HUES64 (cell line): ENCODE data around the gene PGAP3.
"Not testable (repeated sequence)": the region's sequence is repeated elsewhere in the genome, so short reads cannot be mapped to it uniquely, and the experiment has no call there.

ENCODE experiments used
- H3K27ac ChIP-seq: 2 replicates; pipeline ENCODE4 v1.7.0; 2013; ENCODE audit warnings: low read depth, low read length, inconsistent platforms
- H3K27me3 ChIP-seq: 2 replicates; pipeline ENCODE4 v1.6.1; 2013; ENCODE audit warnings: mild to moderate bottlenecking, low read length; ENCODE audit not compliant: insufficient read depth
- H3K36me3 ChIP-seq: 2 replicates; pipeline ENCODE4 v1.6.1; 2013; ENCODE audit warnings: mild to moderate bottlenecking, low read length; ENCODE audit not compliant: insufficient read depth
- H3K4me1 ChIP-seq: 2 replicates; pipeline ENCODE4 v1.6.1; 2013; ENCODE audit warnings: mild to moderate bottlenecking, low read length, moderate library complexity; ENCODE audit not compliant: insufficient read depth
- H3K4me3 ChIP-seq: 2 replicates; pipeline ENCODE4 v1.5.1; 2013; ENCODE audit warnings: mild to moderate bottlenecking, low read length, moderate library complexity
- H3K9ac ChIP-seq: 2 replicates; pipeline ENCODE4 v1.6.1; 2013; ENCODE audit warnings: mild to moderate bottlenecking, low read depth, low read length
- H3K9me3 ChIP-seq: 2 replicates; pipeline ENCODE4 v1.6.1; 2013; ENCODE audit warnings: low read depth, low read length; ENCODE audit not compliant: insufficient read depth
- WGBS: fragments of 150-250, 120-280 bp; methylation state at CpG from one replicate; pipeline ENCODE4 v1.1.7; 2013; ENCODE audit warnings: missing lambda C conversion rate; 5-methylcytosine and 5-hydroxymethylcytosine counted together

Gene PGAP3

GRCh38 chr17:39725923-39726322 is 38.1 kb upstream of the PGAP3 start:
- H3K36me3 ChIP-seq, result peaks cover 60% of the 10 kb centered on the region
- H3K27ac ChIP-seq, H3K4me1 ChIP-seq, H3K9me3 ChIP-seq, H3K9ac ChIP-seq, H3K27me3 ChIP-seq, H3K4me3 ChIP-seq: not testable (repeated sequence)
- no CpG with 5 or more reads among the region's 1 CpG for WGBS

GRCh38 chr17:39724731-39725130 is 36.9 kb upstream of the PGAP3 start:
- no peak overlapping the region for H3K4me3 ChIP-seq
- no peak overlapping the region for H3K9ac ChIP-seq
- H3K27me3 ChIP-seq, result no peaks in the 10 kb centered on the region
- 98% methylated on average over 13 of the region's 13 CpGs for WGBS
- no peaks in the 10 kb centered on the region for H3K9me3 ChIP-seq
- no peak overlapping the region for H3K27ac ChIP-seq
- H3K36me3 ChIP-seq, result peaks cover 68% of the 10 kb centered on the region
- H3K4me1 ChIP-seq, result no peaks in the 10 kb centered on the region; the same call in none of the 2 replicates

- Histone ChIP-seq H3K4me3 (no peak overlapping the region), H3K36me3 (peaks cover 77% of the 10 kb centered on the region), H3K9me3 (no peaks in the 10 kb centered on the region), H3K27ac (no peak overlapping the region), H3K9ac (no peak overlapping the region), H3K4me1 (no peaks in the 10 kb centered on the region), H3K27me3 (no peaks in the 10 kb centered on the region)
- WGBS, result 82% methylated on average over 34 of the region's 34 CpGs
These were observed 35.4 kb upstream of the PGAP3 start for GRCh38 chr17:39722965-39723848.

- Histone ChIP-seq H3K27me3 (no peaks in the 10 kb centered on the region), H3K4me3 (no peak overlapping the region), H3K27ac (no peak overlapping the region), H3K9ac (no peak overlapping the region), H3K4me1 (no peaks in the 10 kb centered on the region), H3K9me3 (no peaks in the 10 kb centered on the region), H3K36me3 (peaks cover 77% of the 10 kb centered on the region)
- WGBS, result 96% methylated on average over 6 of the region's 6 CpGs
These were observed 34.2 kb upstream of the PGAP3 start for GRCh38 chr17:39722104-39722503.

- no peaks in the 10 kb centered on the region for H3K27me3 ChIP-seq
- H3K9me3 ChIP-seq, result no peaks in the 10 kb centered on the region
- no peaks in the 10 kb centered on the region for H3K4me1 ChIP-seq
- H3K4me3 ChIP-seq, result no peak overlapping the region
- WGBS, result 94% methylated on average over 7 of the region's 7 CpGs
- H3K36me3 ChIP-seq, result peaks cover 76% of the 10 kb centered on the region
- H3K27ac ChIP-seq, result no peak overlapping the region
- no peak overlapping the region for H3K9ac ChIP-seq
These were observed 31.9 kb upstream of the PGAP3 start for GRCh38 chr17:39719563-39720355.

GRCh38 chr17:39717660-39718059 is 29.8 kb upstream of the PGAP3 start:
- Histone ChIP-seq H3K36me3 (peaks cover 85% of the 10 kb centered on the region), H3K4me3 (no peak overlapping the region), H3K9ac (no peak overlapping the region), H3K4me1 (no peaks in the 10 kb centered on the region), H3K9me3 (no peaks in the 10 kb centered on the region), H3K27ac (no peak overlapping the region), H3K27me3 (no peaks in the 10 kb centered on the region)
- WGBS, result 98% methylated on average over 6 of the region's 6 CpGs

GRCh38 chr17:39716879-39717536 is 29.2 kb upstream of the PGAP3 start:
- Histone ChIP-seq H3K9me3 (no peaks in the 10 kb centered on the region), H3K27ac (no peak overlapping the region), H3K4me1 (no peaks in the 10 kb centered on the region), H3K36me3 (peaks cover 89% of the 10 kb centered on the region), H3K27me3 (no peaks in the 10 kb centered on the region), H3K4me3 (no peak overlapping the region), H3K9ac (no peak overlapping the region)
- WGBS, result 93% methylated on average over 11 of the region's 11 CpGs

- 96% methylated on average over 15 of the region's 15 CpGs for WGBS
- H3K36me3 ChIP-seq, result peaks cover 89% of the 10 kb centered on the region
These were observed 28.4 kb upstream of the PGAP3 start for GRCh38 chr17:39716073-39716818.

GRCh38 chr17:39715375-39716072 is 27.7 kb upstream of the PGAP3 start:
- H3K9me3 ChIP-seq, result no peaks in the 10 kb centered on the region
- 96% methylated on average over 18 of the region's 18 CpGs for WGBS
- peaks cover 96% of the 10 kb centered on the region for H3K36me3 ChIP-seq
- no peak overlapping the region for H3K9ac ChIP-seq
- H3K27ac ChIP-seq, result no peak overlapping the region
- H3K27me3 ChIP-seq, result no peaks in the 10 kb centered on the region
- no peak overlapping the region for H3K4me3 ChIP-seq
- H3K4me1 ChIP-seq, result no peaks in the 10 kb centered on the region

More at GRCh38 chr17:39716073-39716818, 28.4 kb upstream of the PGAP3 start:
- Histone ChIP-seq H3K4me1 (no peaks in the 10 kb centered on the region), H3K27me3 (no peaks in the 10 kb centered on the region), H3K27ac (no peak overlapping the region), H3K9ac (no peak overlapping the region), H3K9me3 (no peaks in the 10 kb centered on the region), H3K4me3 (no peak overlapping the region)

- Histone ChIP-seq H3K9ac (no peak overlapping the region), H3K4me3 (no peak overlapping the region), H3K36me3 (peaks cover 96% of the 10 kb centered on the region), H3K27me3 (no peaks in the 10 kb centered on the region), H3K27ac (no peak overlapping the region), H3K4me1 (no peaks in the 10 kb centered on the region), H3K9me3 (no peaks in the 10 kb centered on the region)
- WGBS, result 98% methylated on average over 4 of the region's 4 CpGs
These were observed 26.4 kb upstream of the PGAP3 start for GRCh38 chr17:39714234-39714633.
